Measurements from ENCODE around the gene ARHGEF7.

The ARHGEF7 gene

DNA sequence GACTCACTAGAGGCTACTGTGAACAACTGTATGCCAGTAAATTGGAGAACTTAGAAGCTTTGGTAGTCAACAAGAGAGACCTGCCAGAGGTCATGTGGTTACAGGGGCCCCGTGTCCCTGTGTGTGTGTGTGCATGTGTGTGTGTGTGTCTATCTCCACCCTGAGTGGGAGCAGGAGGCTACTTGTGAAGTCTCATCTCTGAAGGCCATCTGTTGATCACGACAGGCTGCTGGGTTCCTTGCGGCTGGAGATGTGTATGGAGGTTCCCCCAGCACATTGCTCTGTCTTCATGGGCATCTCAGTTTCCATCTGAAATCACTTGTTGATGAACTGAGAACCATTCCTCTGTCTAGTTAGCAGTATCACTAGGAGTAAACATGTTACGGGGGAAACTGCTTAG is 147.2 kb downstream of the ARHGEF7 start:
- TF ChIP-seq ZFX (IDR thresholded peaks at IDR 0.05): no peak
- TF ChIP-seq, protein P1, sequence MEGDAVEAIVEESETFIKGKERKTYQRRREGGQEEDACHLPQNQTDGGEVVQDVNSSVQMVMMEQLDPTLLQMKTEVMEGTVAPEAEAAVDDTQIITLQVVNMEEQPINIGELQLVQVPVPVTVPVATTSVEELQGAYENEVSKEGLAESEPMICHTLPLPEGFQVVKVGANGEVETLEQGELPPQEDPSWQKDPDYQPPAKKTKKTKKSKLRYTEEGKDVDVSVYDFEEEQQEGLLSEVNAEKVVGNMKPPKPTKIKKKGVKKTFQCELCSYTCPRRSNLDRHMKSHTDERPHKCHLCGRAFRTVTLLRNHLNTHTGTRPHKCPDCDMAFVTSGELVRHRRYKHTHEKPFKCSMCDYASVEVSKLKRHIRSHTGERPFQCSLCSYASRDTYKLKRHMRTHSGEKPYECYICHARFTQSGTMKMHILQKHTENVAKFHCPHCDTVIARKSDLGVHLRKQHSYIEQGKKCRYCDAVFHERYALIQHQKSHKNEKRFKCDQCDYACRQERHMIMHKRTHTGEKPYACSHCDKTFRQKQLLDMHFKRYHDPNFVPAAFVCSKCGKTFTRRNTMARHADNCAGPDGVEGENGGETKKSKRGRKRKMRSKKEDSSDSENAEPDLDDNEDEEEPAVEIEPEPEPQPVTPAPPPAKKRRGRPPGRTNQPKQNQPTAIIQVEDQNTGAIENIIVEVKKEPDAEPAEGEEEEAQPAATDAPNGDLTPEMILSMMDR (conservative IDR thresholded peaks at IDR 0.05): no peak
- H3K27ac ChIP-seq: no peak overlapping the region

DNA sequence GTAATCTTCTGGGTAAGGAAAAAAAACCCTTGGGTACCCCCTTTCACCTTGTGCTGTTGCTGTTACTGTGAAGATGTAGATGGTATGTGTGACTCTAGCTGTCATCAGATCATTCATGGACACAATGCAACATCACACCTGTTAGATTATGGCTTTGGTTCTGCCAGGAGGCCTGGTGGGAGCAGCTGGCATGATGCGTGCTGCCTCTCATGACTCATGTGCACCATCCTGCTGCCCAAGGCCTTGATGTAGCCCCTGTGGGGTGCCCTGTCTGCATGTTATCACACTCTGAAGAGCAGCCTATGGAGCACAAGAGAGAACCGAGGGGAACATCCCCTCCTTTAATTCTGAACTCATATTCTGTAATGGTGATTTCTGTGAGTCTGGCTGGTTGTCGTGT is 147.6 kb downstream of the ARHGEF7 start:
- TF ChIP-seq ZFX (IDR thresholded peaks at IDR 0.05): no peak
- TF ChIP-seq, protein P1 (conservative IDR thresholded peaks at IDR 0.05): no peak
- no peak overlapping the region for H3K27ac ChIP-seq

DNA sequence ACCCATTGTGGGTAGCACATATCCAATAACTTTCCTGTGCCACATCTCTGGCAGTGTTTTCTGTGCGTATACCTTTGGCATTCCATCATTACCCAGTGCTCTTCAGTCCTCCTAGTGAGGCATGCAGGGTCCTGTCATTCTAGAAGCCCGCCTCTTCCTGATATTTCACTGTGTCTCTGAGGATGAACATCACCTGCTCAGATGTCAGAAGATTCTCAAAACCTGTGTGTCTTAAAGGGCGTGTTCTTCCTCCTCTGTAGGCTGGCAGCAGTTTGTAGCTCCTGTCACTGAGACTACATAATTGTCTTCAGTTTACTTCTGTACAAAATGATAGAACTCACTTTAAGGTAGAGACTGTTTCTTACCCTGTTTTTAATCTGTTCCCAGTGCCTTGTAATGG is 148.5 kb downstream of the ARHGEF7 start:
- no peak overlapping the region for H3K27ac ChIP-seq
- no peak for TF ChIP-seq ZFX (IDR thresholded peaks at IDR 0.05)
- TF ChIP-seq, protein P1 (conservative IDR thresholded peaks at IDR 0.05): no peak

DNA sequence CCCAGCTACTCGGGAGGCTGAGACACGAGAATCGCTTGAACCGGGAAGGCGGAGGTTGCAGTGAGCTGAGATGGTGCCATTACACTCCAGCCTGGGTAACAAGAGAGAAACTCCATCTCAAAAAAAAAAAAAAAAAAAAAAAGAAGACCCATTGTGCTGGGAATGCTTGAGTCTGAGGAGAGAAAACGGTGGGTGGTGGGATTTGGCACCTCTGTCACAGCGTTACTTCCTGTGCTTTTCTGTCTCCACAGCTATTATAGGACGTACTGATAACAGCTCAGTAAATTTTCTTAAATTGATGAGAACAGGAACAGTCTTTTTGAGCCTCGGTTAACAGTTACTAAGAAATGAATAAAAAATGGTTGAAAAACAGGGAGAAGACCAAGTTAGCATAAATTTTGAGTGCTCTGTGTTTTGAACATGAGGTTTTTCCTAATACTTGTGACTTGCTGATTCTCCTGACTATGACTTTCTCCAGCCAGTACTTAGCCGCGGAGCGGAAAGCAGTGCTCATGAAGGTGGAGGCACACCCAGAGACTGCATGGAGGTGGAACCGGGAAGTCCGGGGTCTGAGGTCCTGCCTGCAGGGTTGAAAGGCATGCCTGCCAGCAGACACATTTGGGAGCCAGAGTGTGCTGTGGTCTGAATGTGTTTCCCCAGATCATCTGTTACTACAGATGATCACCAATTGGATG is 150.0 kb downstream of the ARHGEF7 start:
- H3K27ac ChIP-seq: no peak overlapping the region
- TF ChIP-seq, protein P1 (conservative IDR thresholded peaks at IDR 0.05): no peak
- no peak for TF ChIP-seq ZFX (IDR thresholded peaks at IDR 0.05)

DNA sequence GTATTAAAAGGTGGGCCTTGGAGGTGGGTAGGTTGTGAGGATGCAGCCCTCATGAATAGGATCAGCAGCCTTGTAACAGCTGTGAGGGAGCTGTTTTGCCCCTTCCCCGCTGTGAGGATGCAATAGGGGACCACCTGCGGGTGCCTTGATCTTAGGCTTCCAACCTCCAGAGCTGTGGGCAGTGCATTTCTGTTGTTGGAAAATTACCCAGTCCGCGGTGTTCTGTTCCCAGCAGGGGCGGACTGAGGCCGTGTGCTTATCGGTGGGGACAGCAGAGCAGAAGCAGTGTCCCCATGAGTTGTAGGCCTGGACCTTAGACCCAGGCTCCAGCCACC is 150.6 kb downstream of the ARHGEF7 start:
- H3K27ac ChIP-seq: no peak overlapping the region
- TF ChIP-seq, protein P1 (conservative IDR thresholded peaks at IDR 0.05): no peak
- no peak for TF ChIP-seq ZFX (IDR thresholded peaks at IDR 0.05)

DNA sequence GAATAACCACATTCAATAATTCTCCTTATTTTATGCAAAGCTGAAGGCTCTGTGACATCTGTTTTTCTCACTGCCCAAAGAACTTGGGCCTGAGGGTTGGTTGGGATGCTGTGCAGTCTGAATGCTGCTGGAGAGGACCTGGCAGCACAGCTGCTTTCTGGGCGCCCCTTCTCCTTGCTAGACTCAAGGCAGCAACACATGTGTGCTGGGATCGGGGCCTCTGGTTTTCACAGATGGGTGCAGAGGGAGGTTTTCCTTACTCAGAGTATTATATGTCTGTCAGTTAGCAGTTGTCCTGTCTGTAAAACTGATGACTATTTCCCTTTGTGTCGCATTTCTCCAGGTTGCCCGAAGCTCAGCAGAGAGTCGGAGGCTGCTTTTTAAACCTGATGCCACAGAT is 152.1 kb downstream of the ARHGEF7 start:
- TF ChIP-seq, protein P1 (conservative IDR thresholded peaks at IDR 0.05): no peak
- no peak for TF ChIP-seq ZFX (IDR thresholded peaks at IDR 0.05)
- H3K27ac ChIP-seq: no peak overlapping the region

DNA sequence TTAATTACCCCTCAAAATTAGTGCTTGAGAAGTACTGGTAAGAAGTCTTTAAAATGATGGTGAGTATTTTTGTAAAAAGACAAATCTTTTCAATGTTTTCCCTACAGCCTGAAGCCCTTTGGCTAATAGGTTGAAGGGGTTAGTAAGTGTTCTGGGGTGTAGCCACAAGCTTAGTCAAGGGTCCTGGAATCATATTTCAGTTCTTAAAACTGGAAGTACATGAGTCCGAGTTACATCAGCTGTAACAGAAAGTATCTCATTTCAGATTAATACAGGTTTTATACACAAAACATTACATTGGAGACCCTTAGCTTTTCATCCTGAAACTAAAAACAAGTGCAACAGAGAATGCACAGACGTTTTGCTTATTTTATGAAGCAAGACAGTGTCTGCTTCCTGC is 152.7 kb downstream of the ARHGEF7 start:
- TF ChIP-seq, protein P1 (conservative IDR thresholded peaks at IDR 0.05): no peak
- TF ChIP-seq ZFX (IDR thresholded peaks at IDR 0.05): no peak
- no peak overlapping the region for H3K27ac ChIP-seq

Data from C4-2B (cell line).